ENCODE measurements around the gene PLEKHM3. TPM values are rescaled to one million over a fixed set of nuclear protein-coding genes. Genes with fewer than 3 reads are reported as not detected.
A peak's percentile ranks its signal among the peaks of the same experiment; 100 is the strongest.

The PLEKHM3 gene
- total RNA-seq, 1 experiment from 2014 or later = 9.3 TPM

- Histone ChIP-seq H3K36me3 (ENCODE audit: control insufficient read depth, insufficient read depth, low read length) (no peaks in the 10 kb centered on the region), H3K4me3 (ENCODE audit: low read depth, low read length) (no peak overlapping the region), H3K4me1 (peaks cover 58% of the 10 kb centered on the region), H3K9me3 (no peaks in the 10 kb centered on the region), H3K27me3 (replicated peaks; ENCODE audit: control insufficient read depth, insufficient read depth, low read length) (no peaks in the 10 kb centered on the region)
- Mint-ChIP-seq H3K4me3 (ENCODE audit: unreplicated experiment) (no peak overlapping the region), H3K4me1 (ENCODE audit: low read depth, unreplicated experiment) (peaks cover 32% of the 10 kb centered on the region), H3K9me3 (ENCODE audit: unreplicated experiment) (no peaks in the 10 kb centered on the region), H3K27me3 (ENCODE audit: insufficient read depth, unreplicated experiment) (no peaks in the 10 kb centered on the region), H3K36me3 (ENCODE audit: insufficient read depth, unreplicated experiment) (no peaks in the 10 kb centered on the region), H3K27ac (ENCODE audit: unreplicated experiment) (peak overlapping the region; percentile 88)
- intact Hi-C loops (cut with micrococcal nuclease; ENCODE audit: unreplicated experiment) = no loop called here
- TF ChIP-seq CTCF (IDR thresholded peaks at IDR 0.05; ENCODE audit: insufficient read depth in 1 of 2, low read depth in 1 of 2, low read length in 1 of 2, severe bottlenecking in 1 of 2, unreplicated experiment in 1 of 2) = no peak
- ChIA-PET POLR2A (interaction anchor here (0.6 to 1.4 kb wide), 2 partner anchors 15 to 44 kb away, joined by 4 read pairs; partner anchors contain the start of gene FZD5), CTCF (interaction anchor here (0.9 to 1.3 kb wide), 2 partner anchors 31 to 44 kb away, joined by 3 to 4 read pairs; partner anchors contain the start of gene FZD5)
- no peak for DNase-seq
- no TSS peak for BruUV-seq (replicated peaks)
These were observed 211.4 kb downstream of the PLEKHM3 start for GRCh38 chr2:207813942-207814341.

GRCh38 chr2:207813221-207813916 lies 212.0 kb downstream of the PLEKHM3 start:
- DNase-seq = no peak
- Histone ChIP-seq H3K4me3 (ENCODE audit: low read depth, low read length) (no peak overlapping the region), H3K4me1 (peaks cover 53% of the 10 kb centered on the region), H3K36me3 (ENCODE audit: control insufficient read depth, insufficient read depth, low read length) (no peaks in the 10 kb centered on the region), H3K27me3 (replicated peaks; ENCODE audit: control insufficient read depth, insufficient read depth, low read length) (no peaks in the 10 kb centered on the region), H3K9me3 (no peaks in the 10 kb centered on the region)
- intact Hi-C loops (cut with micrococcal nuclease; ENCODE audit: unreplicated experiment) = no loop called here
- no peaks in the 10 kb centered on the region for H3K27me3 Mint-ChIP-seq (ENCODE audit: insufficient read depth, unreplicated experiment)
- peak overlapping the region; percentile 88 for H3K27ac Mint-ChIP-seq (ENCODE audit: unreplicated experiment)
- H3K9me3 Mint-ChIP-seq (ENCODE audit: unreplicated experiment) = no peaks in the 10 kb centered on the region
- peak in 1 of 2 experiments; percentile 10 for TF ChIP-seq CTCF (IDR thresholded peaks at IDR 0.05; ENCODE audit: insufficient read depth in 1 of 2, low read depth in 1 of 2, low read length in 1 of 2, severe bottlenecking in 1 of 2, unreplicated experiment in 1 of 2)
- POLR2A ChIA-PET = no interaction called here
- no TSS peak for BruUV-seq (replicated peaks)
- H3K4me3 Mint-ChIP-seq (ENCODE audit: unreplicated experiment) = no peak overlapping the region
- no peaks in the 10 kb centered on the region for H3K36me3 Mint-ChIP-seq (ENCODE audit: insufficient read depth, unreplicated experiment)
- peaks cover 32% of the 10 kb centered on the region for H3K4me1 Mint-ChIP-seq (ENCODE audit: low read depth, unreplicated experiment)
- CTCF ChIA-PET = interaction anchor here (0.8 to 1.3 kb wide), 3 partner anchors 31 to 45 kb away, joined by 3 to 4 read pairs (median 3); partner anchors contain the start of gene FZD5

GRCh38 chr2:207812726-207813080 lies 212.6 kb downstream of the PLEKHM3 start:
- no TSS peak for BruUV-seq (replicated peaks)
- no peaks in the 10 kb centered on the region for H3K9me3 Mint-ChIP-seq (ENCODE audit: unreplicated experiment)
- H3K27me3 Mint-ChIP-seq (ENCODE audit: insufficient read depth, unreplicated experiment) = no peaks in the 10 kb centered on the region
- peaks cover 48% of the 10 kb centered on the region for H3K4me1 ChIP-seq
- no peak for DNase-seq
- no peak overlapping the region for H3K4me3 Mint-ChIP-seq (ENCODE audit: unreplicated experiment)
- ChIA-PET CTCF (no interaction called here), POLR2A (no interaction called here)
- H3K27me3 ChIP-seq (replicated peaks; ENCODE audit: control insufficient read depth, insufficient read depth, low read length) = no peaks in the 10 kb centered on the region
- H3K4me3 ChIP-seq (ENCODE audit: low read depth, low read length) = no peak overlapping the region
- no peaks in the 10 kb centered on the region for H3K36me3 Mint-ChIP-seq (ENCODE audit: insufficient read depth, unreplicated experiment)
- H3K36me3 ChIP-seq (ENCODE audit: control insufficient read depth, insufficient read depth, low read length) = no peaks in the 10 kb centered on the region
- no peak overlapping the region for H3K27ac Mint-ChIP-seq (ENCODE audit: unreplicated experiment)
- H3K4me1 Mint-ChIP-seq (ENCODE audit: low read depth, unreplicated experiment) = peaks cover 32% of the 10 kb centered on the region
- no peak for TF ChIP-seq CTCF (IDR thresholded peaks at IDR 0.05; ENCODE audit: insufficient read depth in 1 of 2, low read depth in 1 of 2, low read length in 1 of 2, severe bottlenecking in 1 of 2, unreplicated experiment in 1 of 2)
- intact Hi-C loops (cut with micrococcal nuclease; ENCODE audit: unreplicated experiment) = no loop called here
- no peaks in the 10 kb centered on the region for H3K9me3 ChIP-seq
